Esophagus squamous epithelium (tissue), 5 donors: ENCODE results near the gene FHAD1. TPM values are rescaled to one million over a fixed set of nuclear protein-coding genes. Genes with fewer than 3 reads are reported as not detected.
A peak's percentile ranks its signal among the peaks of the same experiment; 100 is the strongest.

Source experiments
- DNase-seq: peaks from one replicate; lab custom pipeline; 2025; lab: John Stamatoyannopoulos, UW
- H3K27ac ChIP-seq, 4 donors: fragments of 200-600 bp; sonication (generic); one replicate each; pipeline ENCODE4 v1.5.1; 2016 to 2019; ENCODE audit warnings: mild to moderate bottlenecking in 1 of 4
- H3K27me3 ChIP-seq, 4 donors: fragments of 200-600 bp; sonication (generic); 1 replicate in 3 of 4; 2 replicates in 1 of 4; pipeline versions ENCODE4 v1.5.1 to v1.6.0; 2017 to 2021; ENCODE audit warnings: antibody characterized with exemption in 1 of 4
- H3K36me3 ChIP-seq, 3 donors: fragments of 200-600 bp; sonication (generic); one replicate each; pipeline ENCODE4 v1.5.1; 2016 to 2019
- H3K4me1 ChIP-seq, 3 donors: fragments of 200-600 bp; sonication (generic); one replicate each; pipeline ENCODE4 v1.5.1; 2017 to 2019
- H3K4me3 ChIP-seq, 4 donors: fragments of 200-600 bp; sonication (generic); 1 replicate in 3 of 4; 2 replicates in 1 of 4; pipeline ENCODE4 v1.5.1; 2016 to 2019; ENCODE audit warnings: mild to moderate bottlenecking in 2 of 4, moderate library complexity in 1 of 4
- H3K9me3 ChIP-seq, 3 donors: fragments of 200-600 bp; sonication (generic); one replicate each; pipeline ENCODE4 v1.5.1; 2016 to 2019
- CTCF ChIP-seq, 6 experiments: fragments of 450-650 bp in 4 of 6; fragments of 200-600 bp in 2 of 6; sonication (generic) in 2 of 6; IDR thresholded peaks; one replicate each; pipeline ENCODE4 v1.5.1; 2016 to 2019; ENCODE audit warnings: antibody characterized with exemption in 6 of 6, mild to moderate bottlenecking in 4 of 6, moderate library complexity in 4 of 6
- POLR2A ChIP-seq, 4 donors: fragments of 450-650 bp; IDR thresholded peaks; one replicate each; pipeline ENCODE4 v1.6.1; 2017; ENCODE audit warnings: antibody characterized with exemption in 4 of 4, mild to moderate bottlenecking in 4 of 4, moderate library complexity in 3 of 4
- WGBS, 2 donors: methylation state at CpG; one replicate each; pipeline ENCODE4 v1.1.5; 2018; 5-methylcytosine and 5-hydroxymethylcytosine counted together
- intact Hi-C: fragments of 100-400 bp; cut with DNase I; formaldehyde crosslinking; loops from one replicate; pipeline ENCODE4 v1.15.0; 2022
- total RNA-seq, 4 donors: library from RNA; depleted of rRNA; stranded (reverse); fragments of >200 nt; gene quantifications; one replicate each; pipeline ENCODE4 v1.1.0, GENCODE V29; 2016
- donor health status: DM: yes; HTN: yes; CAD: no.

Gene FHAD1
- total RNA-seq, 4 donors from 2014 or later, result 0.57 TPM; not detected in 3

- intact Hi-C loops, result loop anchor here (10.0 kb wide), 1 partner anchor 88 kb away; no protein-coding TSS in a partner anchor
- peak overlapping the region in 3 of 4 donors; percentile 8 to 68 (median 29) for H3K27ac ChIP-seq
- no peak overlapping the region for H3K4me3 ChIP-seq
Measured at GRCh38 chr1:15212216-15212953, 34.6 kb upstream of the FHAD1 start.

GRCh38 chr1:15212954-15213291 is 34.1 kb upstream of the FHAD1 start:
- no peak for TF ChIP-seq CTCF (IDR thresholded peaks at IDR 0.05)
- TF ChIP-seq POLR2A (IDR thresholded peaks at IDR 0.05), result no peak
- H3K4me1 ChIP-seq, result peaks cover 0 to 47% (median 25%) of the 10 kb centered on the region in 3 donors
- 82 to 97% methylated on average over 3 of the region's 3 CpGs for WGBS, 2 donors
- no peak overlapping the region for H3K4me3 ChIP-seq
- H3K27ac ChIP-seq, result peak overlapping the region in 3 of 4 donors; percentile 8 to 68 (median 29)
- intact Hi-C loops, result loop anchor here (10.0 kb wide), 1 partner anchor 88 kb away; no protein-coding TSS in a partner anchor
- no peaks in the 10 kb centered on the region for H3K9me3 ChIP-seq
- H3K27me3 ChIP-seq, result no peaks in the 10 kb centered on the region
- no peaks in the 10 kb centered on the region for H3K36me3 ChIP-seq
- DNase-seq, result no peak

More at GRCh38 chr1:15212216-15212953, 34.6 kb upstream of the FHAD1 start:
- WGBS, 2 donors, result 79 to 80% methylated on average over 15 to 16 of the region's 17 CpGs
- Histone ChIP-seq H3K27me3 (no peaks in the 10 kb centered on the region), H3K4me1 (peaks cover 0 to 53% (median 27%) of the 10 kb centered on the region in 3 donors), H3K9me3 (no peaks in the 10 kb centered on the region), H3K36me3 (no peaks in the 10 kb centered on the region)
- DNase-seq, result no peak
- TF ChIP-seq CTCF (IDR thresholded peaks at IDR 0.05) (no peak), POLR2A (IDR thresholded peaks at IDR 0.05) (no peak)

GRCh38 chr1:15213341-15213821 is 33.6 kb upstream of the FHAD1 start:
- TF ChIP-seq CTCF (IDR thresholded peaks at IDR 0.05) (no peak), POLR2A (IDR thresholded peaks at IDR 0.05) (no peak)
- H3K9me3 ChIP-seq, result no peaks in the 10 kb centered on the region
- DNase-seq, result no peak
- H3K36me3 ChIP-seq, result no peaks in the 10 kb centered on the region
- 78 to 79% methylated on average over 7 of the region's 7 CpGs for WGBS, 2 donors
- intact Hi-C loops, result loop anchor here (10.0 kb wide), 1 partner anchor 89 kb away; no protein-coding TSS in a partner anchor
- H3K27me3 ChIP-seq, result no peaks in the 10 kb centered on the region
- H3K27ac ChIP-seq, result peak overlapping the region in 3 of 4 donors; percentile 29 to 68 (median 50)
- H3K4me1 ChIP-seq, result peaks cover 0 to 44% (median 22%) of the 10 kb centered on the region in 3 donors
- no peak overlapping the region for H3K4me3 ChIP-seq

- DNase-seq, result no peak
- 63 to 79% methylated on average over 8 to 17 of the region's 19 CpGs for WGBS, 2 donors
Measured at GRCh38 chr1:15214527-15214926, 32.5 kb upstream of the FHAD1 start.

More at GRCh38 chr1:15214527-15214926, 32.5 kb upstream of the FHAD1 start:
- Histone ChIP-seq H3K9me3 (no peaks in the 10 kb centered on the region), H3K4me1 (peaks cover 0 to 48% (median 22%) of the 10 kb centered on the region in 3 donors), H3K27me3 (no peaks in the 10 kb centered on the region), H3K27ac (peak overlapping the region in 3 of 4 donors; percentile 50 to 68 (median 65)), H3K4me3 (no peak overlapping the region), H3K36me3 (peaks cover 0 to 4% (median 2%) of the 10 kb centered on the region in 3 donors)
- intact Hi-C loops, result loop anchor here (10.0 kb wide), 1 partner anchor 90 kb away; no protein-coding TSS in a partner anchor
- TF ChIP-seq POLR2A (IDR thresholded peaks at IDR 0.05) (no peak), CTCF (IDR thresholded peaks at IDR 0.05) (no peak)
